HG02678 (cell line): Measurements from ENCODE around the gene GNAS.
"Not testable (repeated sequence)": the region's sequence is repeated elsewhere in the genome, so short reads cannot be mapped to it uniquely, and the experiment has no call there.

Experiments
- ATAC-seq: cut with Tn5 transposase; IDR thresholded peaks from one replicate; pipeline ENCODE4 v1.9.1; 2021; ENCODE audit warnings: mild to moderate bottlenecking, moderate library complexity; ENCODE audit not compliant: unreplicated experiment

Gene GNAS

GRCh38 chr20:58922036-58922435, 69.5 kb downstream of the GNAS start:
- no peak for ATAC-seq

GRCh38 chr20:58923117-58923712, 70.7 kb downstream of the GNAS start:
- ATAC-seq: no peak

- ATAC-seq: no peak
Observed at GRCh38 chr20:58926802-58927489, 74.4 kb downstream of the GNAS start.

- ATAC-seq: no peak
Observed at GRCh38 chr20:58927490-58928061, 75.1 kb downstream of the GNAS start.

GRCh38 chr20:58930496-58930895, 78.0 kb downstream of the GNAS start:
- ATAC-seq: no peak

GRCh38 chr20:58932170-58932569, 79.7 kb downstream of the GNAS start:
- ATAC-seq: no peak

GRCh38 chr20:58938078-58938477, 85.6 kb downstream of the GNAS start:
- no peak for ATAC-seq

GRCh38 chr20:58938541-58938940, 86.0 kb downstream of the GNAS start:
- ATAC-seq: no peak

- ATAC-seq: no peak
Observed at GRCh38 chr20:58941471-58941870, 89.0 kb downstream of the GNAS start.

- ATAC-seq: no peak
Observed at GRCh38 chr20:58942549-58942948, 90.0 kb downstream of the GNAS start.

- no peak for ATAC-seq
Observed at GRCh38 chr20:58944610-58945009, 92.1 kb downstream of the GNAS start.

GRCh38 chr20:58945965-58946631, 93.6 kb downstream of the GNAS start:
- no peak for ATAC-seq

- ATAC-seq: not testable (repeated sequence)
Observed at GRCh38 chr20:58947797-58948388, 95.4 kb downstream of the GNAS start.

GRCh38 chr20:58950603-58951002, 98.1 kb downstream of the GNAS start:
- ATAC-seq: no peak

GRCh38 chr20:58953050-58953449, 100.5 kb downstream of the GNAS start:
- no peak for ATAC-seq

GRCh38 chr20:58956078-58956477, 103.6 kb downstream of the GNAS start:
- ATAC-seq: no peak

GRCh38 chr20:58959652-58960051, 107.1 kb downstream of the GNAS start:
- ATAC-seq: no peak
